MCF 10A (cell line): ENCODE measurements around the gene CTSS. TPM values are rescaled to one million over a fixed set of nuclear protein-coding genes. Genes with fewer than 3 reads are reported as not detected.

ENCODE experiments used
- BruUV-seq: library from RNA; stranded (reverse); fragments of 400-500 nt; replicated peaks from 2 replicates; lab custom pipeline; 2021; lab: Mats Ljungman, UMichigan
- CTCF ChIA-PET: fragments of 300-600 bp; sonication (Branson Sonifier 250); formaldehyde crosslinking; extraction: SDS; loops from one replicate; lab custom pipeline; 2021; ENCODE audit warnings: antibody characterized with exemption, inconsistent platforms; lab: Yijun Ruan, JAX
- POLR2A ChIA-PET: fragments of 300-600, 350-650 bp; sonication (Branson Sonifier 250); formaldehyde crosslinking; extraction: SDS; loops from one replicate; lab custom pipeline; 2020; ENCODE audit warnings: antibody characterized with exemption, inconsistent platforms; lab: Yijun Ruan, JAX
- DNase-seq: peaks from one replicate; pipeline ENCODE4 v3.0.0-alpha.2; 2018; ENCODE audit not compliant: unreplicated experiment
- H3K27ac Mint-ChIP-seq: one replicate; pipeline ENCODE4 v1.8.0; 2022; ENCODE audit warnings: mild to moderate bottlenecking, low read depth, mixed read lengths; ENCODE audit not compliant: unreplicated experiment
- H3K27me3 Mint-ChIP-seq: one replicate; pipeline ENCODE4 v1.8.0; 2022; ENCODE audit warnings: mixed read lengths; ENCODE audit not compliant: insufficient read depth, unreplicated experiment
- H3K36me3 Mint-ChIP-seq: one replicate; pipeline ENCODE4 v1.8.0; 2022; ENCODE audit warnings: mild to moderate bottlenecking, moderate library complexity, mixed read lengths; ENCODE audit not compliant: insufficient read depth, unreplicated experiment
- H3K4me1 Mint-ChIP-seq: one replicate; pipeline ENCODE4 v1.8.0; 2022; ENCODE audit warnings: mixed read lengths; ENCODE audit not compliant: insufficient read depth, unreplicated experiment
- H3K4me3 Mint-ChIP-seq: one replicate; pipeline ENCODE4 v1.8.0; 2022; ENCODE audit warnings: mild to moderate bottlenecking, moderate library complexity, mixed read lengths; ENCODE audit not compliant: unreplicated experiment
- H3K9me3 Mint-ChIP-seq: one replicate; pipeline ENCODE4 v1.8.0; 2022; ENCODE audit warnings: mixed read lengths; ENCODE audit not compliant: unreplicated experiment
- CTCF ChIP-seq: fragments of 200-600 bp; IDR thresholded peaks from one replicate; pipeline ENCODE4 v1.8.0; 2022; ENCODE audit warnings: antibody characterized with exemption, mild to moderate bottlenecking; ENCODE audit not compliant: unreplicated experiment
- intact Hi-C: fragments of 100-400 bp; cut with micrococcal nuclease; formaldehyde crosslinking; loops from 2 replicates; pipeline ENCODE4 v1.14.1; 2022
- total RNA-seq: library from RNA; stranded (reverse); gene quantifications from 2 replicates; pipeline ENCODE4 v1.2.3, GENCODE V29; 2022

CTSS gene
- total RNA-seq, 1 experiment from 2014 or later, result 0.75 TPM

GRCh38 chr1:150748878-150749719, 16.5 kb downstream of the CTSS start:
- intact Hi-C loops, result no loop called here
- Mint-ChIP-seq H3K27ac (no peak overlapping the region), H3K9me3 (no peaks in the 10 kb centered on the region), H3K36me3 (no peaks in the 10 kb centered on the region), H3K4me1 (peaks cover 15% of the 10 kb centered on the region), H3K4me3 (no peak overlapping the region), H3K27me3 (no peaks in the 10 kb centered on the region)
- ChIA-PET POLR2A (interaction anchor here (0.6 to 2.1 kb wide), 7 partner anchors 10 to 603 kb away, joined by 3 to 7 read pairs (median 3); partner anchors contain the start of gene GOLPH3L), CTCF (interaction anchor here (0.5 to 1.7 kb wide), 7 partner anchors 14 to 217 kb away, joined by 3 to 5 read pairs (median 3); no protein-coding TSS in a partner anchor)
- no peak for DNase-seq
- no peak for TF ChIP-seq CTCF
- no TSS peak for BruUV-seq

DNA sequence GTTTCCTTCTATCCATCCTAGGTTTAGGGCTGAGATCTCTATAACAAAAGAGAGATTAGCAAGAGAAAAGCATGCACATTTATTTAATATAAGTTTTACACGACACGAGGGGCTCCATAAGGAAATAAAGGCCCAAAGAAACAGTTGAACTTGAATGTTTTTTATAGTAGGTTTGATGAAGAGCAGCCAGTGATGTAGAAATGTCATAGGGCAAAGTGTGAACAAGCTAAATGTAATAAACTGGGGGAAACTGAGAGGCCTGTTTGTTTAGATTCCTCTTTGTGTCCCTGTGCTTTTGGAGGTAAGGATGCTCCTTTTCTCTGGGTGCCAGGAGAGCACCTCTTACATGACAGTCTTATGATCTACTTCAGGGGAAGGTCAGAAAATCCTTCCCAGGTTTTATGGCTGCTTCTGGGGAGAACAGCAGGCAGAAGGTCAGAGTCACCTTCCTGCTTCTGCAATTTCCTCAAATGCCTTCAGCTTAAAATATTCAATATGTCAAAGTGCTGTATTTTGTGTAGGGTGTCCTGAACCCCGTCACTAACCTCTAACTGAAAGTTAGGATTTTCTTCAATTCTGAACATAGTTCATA, 35.4 kb downstream of the CTSS start:
- POLR2A ChIA-PET, result interaction anchor here (0.6 kb wide), 1 partner anchor 28 kb away, joined by 3 read pairs; no protein-coding TSS in a partner anchor
- TF ChIP-seq CTCF, result no peak
- Mint-ChIP-seq H3K27ac (no peak overlapping the region), H3K9me3 (no peaks in the 10 kb centered on the region), H3K4me3 (no peak overlapping the region), H3K4me1 (no peaks in the 10 kb centered on the region), H3K27me3 (no peaks in the 10 kb centered on the region), H3K36me3 (no peaks in the 10 kb centered on the region)
- CTCF ChIA-PET, result interaction anchor here (0.6 to 1.6 kb wide), 3 partner anchors 18 to 282 kb away, joined by 3 to 4 read pairs (median 4); no protein-coding TSS in a partner anchor
- intact Hi-C loops, result no loop called here
- DNase-seq, result no peak
- BruUV-seq, result no TSS peak

GRCh38 chr1:150724336-150724735, 41.2 kb downstream of the CTSS start:
- BruUV-seq, result no TSS peak
- TF ChIP-seq CTCF, result no peak
- H3K4me3 Mint-ChIP-seq, result no peak overlapping the region
- no peak overlapping the region for H3K27ac Mint-ChIP-seq
- ChIA-PET CTCF (interaction anchor here (0.6 to 1.1 kb wide), 4 partner anchors 27 to 211 kb away, joined by 3 to 5 read pairs (median 4); partner anchors contain the start of gene GOLPH3L), POLR2A (interaction anchor here (0.7 to 1.4 kb wide), 2 partner anchors 16 to 17 kb away, joined by 3 to 5 read pairs; no protein-coding TSS in a partner anchor)
- intact Hi-C loops, result no loop called here
- no peaks in the 10 kb centered on the region for H3K27me3 Mint-ChIP-seq
- no peaks in the 10 kb centered on the region for H3K36me3 Mint-ChIP-seq
- no peak for DNase-seq
- H3K9me3 Mint-ChIP-seq, result no peaks in the 10 kb centered on the region
- H3K4me1 Mint-ChIP-seq, result no peaks in the 10 kb centered on the region

DNA sequence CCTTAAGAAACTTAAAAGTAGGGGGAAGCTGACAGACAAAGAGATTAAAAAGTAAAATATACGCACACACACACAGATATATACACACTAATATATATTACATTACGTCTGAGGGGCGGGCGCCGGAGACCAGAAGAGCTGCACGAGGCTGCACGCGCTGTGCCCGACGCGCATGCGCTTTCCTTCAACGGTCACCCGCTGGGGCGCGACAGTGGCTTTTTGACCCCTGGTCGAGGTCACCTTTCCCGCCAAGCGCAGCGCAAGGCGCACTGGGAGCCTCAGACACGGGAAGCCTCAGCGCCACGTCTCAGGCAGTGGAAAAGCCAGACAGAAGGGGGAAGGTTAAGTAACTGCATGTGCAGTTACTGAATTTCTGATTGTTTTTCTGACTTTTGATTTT, 44.9 kb downstream of the CTSS start, which contains the start of gene HORMAD1:
HORMAD1 (minus strand) TSS at position 193 of the 400 bp plus-strand sequence. CDS start 1,390 bp downstream, outside the sequence.
- Mint-ChIP-seq H3K9me3 (no peaks in the 10 kb centered on the region), H3K27ac (no peak within 1 kb of the TSS), H3K4me3 (no peak within 1 kb of the TSS), H3K4me1 (no peaks in the 10 kb centered on the region), H3K36me3 (no peaks in the 10 kb centered on the region), H3K27me3 (no peaks in the 10 kb centered on the region)
- TF ChIP-seq CTCF, result no peak
- intact Hi-C loops, result no loop called here
- POLR2A ChIA-PET, result interaction anchor here (1.0 to 1.5 kb wide), 3 partner anchors 42 to 159 kb away, joined by 4 read pairs; no protein-coding TSS in a partner anchor
- DNase-seq, result no peak
- no TSS peak for BruUV-seq
- CTCF ChIA-PET, result no interaction called here
